GM10847 (cell line): ENCODE results near the gene NEAT1.

Experiments used
- POLR2A ChIP-seq: IDR thresholded peaks from 2 replicates; pipeline ENCODE4 v1.6.1; 2011; ENCODE audit not compliant: insufficient read length; ENCODE audit errors: extremely low read depth

The NEAT1 gene

GRCh38 chr11:65422633-65423515, at the start of gene NEAT1:
Gene NEAT1, plus strand, starts transcription at chr11:65422798.
- TF ChIP-seq POLR2A, result peak; percentile 100

GRCh38 chr11:65373839-65374580, 48.6 kb upstream of the NEAT1 start:
- TF ChIP-seq POLR2A, result no peak

GRCh38 chr11:65375012-65375411, 47.6 kb upstream of the NEAT1 start:
- no peak for TF ChIP-seq POLR2A

- TF ChIP-seq POLR2A, result no peak
Measured at GRCh38 chr11:65376138-65376713, 46.4 kb upstream of the NEAT1 start.

GRCh38 chr11:65377036-65377435, 45.6 kb upstream of the NEAT1 start:
- TF ChIP-seq POLR2A, result no peak

- TF ChIP-seq POLR2A, result no peak
Measured at GRCh38 chr11:65377777-65378176, 44.8 kb upstream of the NEAT1 start.

- no peak for TF ChIP-seq POLR2A
Measured at GRCh38 chr11:65378208-65378927, 44.2 kb upstream of the NEAT1 start.

GRCh38 chr11:65378928-65379638, 43.5 kb upstream of the NEAT1 start:
- no peak for TF ChIP-seq POLR2A

- no peak for TF ChIP-seq POLR2A
Measured at GRCh38 chr11:65379698-65380459, 42.7 kb upstream of the NEAT1 start.

GRCh38 chr11:65380460-65381119, 42.0 kb upstream of the NEAT1 start:
- no peak for TF ChIP-seq POLR2A

- TF ChIP-seq POLR2A, result no peak
Measured at GRCh38 chr11:65381716-65382032, 40.9 kb upstream of the NEAT1 start.

GRCh38 chr11:65382033-65382803, 40.4 kb upstream of the NEAT1 start, which contains the start of gene SLC25A45:
Gene SLC25A45, minus strand, starts transcription at chr11:65382646. Its CDS starts 695 bp downstream, at chr11:65381951.
- TF ChIP-seq POLR2A, result peak; percentile 81
